Measurements from ENCODE around the gene PHOSPHO1.

DNA sequence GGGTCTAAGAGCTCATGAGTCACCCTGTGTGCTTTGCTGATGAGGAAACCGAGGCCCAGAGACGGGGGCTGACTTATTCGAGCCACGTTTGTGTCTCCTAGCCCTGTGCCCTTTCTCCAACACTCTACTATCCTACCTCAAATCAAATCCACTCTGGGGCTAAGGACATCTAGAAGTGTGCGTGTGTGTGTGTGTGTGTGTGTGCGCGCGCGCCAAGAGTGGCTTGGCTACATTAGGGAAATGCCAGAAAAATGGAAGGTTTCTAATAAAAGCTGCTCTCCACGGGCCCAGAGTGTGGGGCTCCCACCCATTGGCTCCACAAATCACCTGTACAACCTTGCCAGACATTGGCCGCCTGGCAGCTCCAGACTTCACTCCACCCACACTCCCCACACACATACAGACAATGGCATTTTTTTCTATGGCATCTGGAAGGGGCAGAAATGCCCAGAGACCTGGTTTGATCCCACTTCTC, 30.3 kb upstream of the PHOSPHO1 start:
- TF ChIP-seq, protein P1, sequence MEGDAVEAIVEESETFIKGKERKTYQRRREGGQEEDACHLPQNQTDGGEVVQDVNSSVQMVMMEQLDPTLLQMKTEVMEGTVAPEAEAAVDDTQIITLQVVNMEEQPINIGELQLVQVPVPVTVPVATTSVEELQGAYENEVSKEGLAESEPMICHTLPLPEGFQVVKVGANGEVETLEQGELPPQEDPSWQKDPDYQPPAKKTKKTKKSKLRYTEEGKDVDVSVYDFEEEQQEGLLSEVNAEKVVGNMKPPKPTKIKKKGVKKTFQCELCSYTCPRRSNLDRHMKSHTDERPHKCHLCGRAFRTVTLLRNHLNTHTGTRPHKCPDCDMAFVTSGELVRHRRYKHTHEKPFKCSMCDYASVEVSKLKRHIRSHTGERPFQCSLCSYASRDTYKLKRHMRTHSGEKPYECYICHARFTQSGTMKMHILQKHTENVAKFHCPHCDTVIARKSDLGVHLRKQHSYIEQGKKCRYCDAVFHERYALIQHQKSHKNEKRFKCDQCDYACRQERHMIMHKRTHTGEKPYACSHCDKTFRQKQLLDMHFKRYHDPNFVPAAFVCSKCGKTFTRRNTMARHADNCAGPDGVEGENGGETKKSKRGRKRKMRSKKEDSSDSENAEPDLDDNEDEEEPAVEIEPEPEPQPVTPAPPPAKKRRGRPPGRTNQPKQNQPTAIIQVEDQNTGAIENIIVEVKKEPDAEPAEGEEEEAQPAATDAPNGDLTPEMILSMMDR (conservative IDR thresholded peaks at IDR 0.05; ENCODE audit: low read depth, low read length): no peak
- TF ChIP-seq EZH2 (IDR thresholded peaks at IDR 0.05; ENCODE audit: borderline replicate concordance, low read depth, low read length, poor library complexity, severe bottlenecking): no peak

All from A673 (cell line).